GM21529 (cell line): Measurements from ENCODE around the gene TNFRSF19.
"Not testable (repeated sequence)": the region's sequence is repeated elsewhere in the genome, so short reads cannot be mapped to it uniquely, and the experiment has no call there.

Source experiments
- ATAC-seq: cut with Tn5 transposase; IDR thresholded peaks from one replicate; pipeline ENCODE4 v1.9.1; 2021; ENCODE audit not compliant: unreplicated experiment

The TNFRSF19 gene, protein sequence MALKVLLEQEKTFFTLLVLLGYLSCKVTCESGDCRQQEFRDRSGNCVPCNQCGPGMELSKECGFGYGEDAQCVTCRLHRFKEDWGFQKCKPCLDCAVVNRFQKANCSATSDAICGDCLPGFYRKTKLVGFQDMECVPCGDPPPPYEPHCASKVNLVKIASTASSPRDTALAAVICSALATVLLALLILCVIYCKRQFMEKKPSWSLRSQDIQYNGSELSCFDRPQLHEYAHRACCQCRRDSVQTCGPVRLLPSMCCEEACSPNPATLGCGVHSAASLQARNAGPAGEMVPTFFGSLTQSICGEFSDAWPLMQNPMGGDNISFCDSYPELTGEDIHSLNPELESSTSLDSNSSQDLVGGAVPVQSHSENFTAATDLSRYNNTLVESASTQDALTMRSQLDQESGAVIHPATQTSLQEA

DNA sequence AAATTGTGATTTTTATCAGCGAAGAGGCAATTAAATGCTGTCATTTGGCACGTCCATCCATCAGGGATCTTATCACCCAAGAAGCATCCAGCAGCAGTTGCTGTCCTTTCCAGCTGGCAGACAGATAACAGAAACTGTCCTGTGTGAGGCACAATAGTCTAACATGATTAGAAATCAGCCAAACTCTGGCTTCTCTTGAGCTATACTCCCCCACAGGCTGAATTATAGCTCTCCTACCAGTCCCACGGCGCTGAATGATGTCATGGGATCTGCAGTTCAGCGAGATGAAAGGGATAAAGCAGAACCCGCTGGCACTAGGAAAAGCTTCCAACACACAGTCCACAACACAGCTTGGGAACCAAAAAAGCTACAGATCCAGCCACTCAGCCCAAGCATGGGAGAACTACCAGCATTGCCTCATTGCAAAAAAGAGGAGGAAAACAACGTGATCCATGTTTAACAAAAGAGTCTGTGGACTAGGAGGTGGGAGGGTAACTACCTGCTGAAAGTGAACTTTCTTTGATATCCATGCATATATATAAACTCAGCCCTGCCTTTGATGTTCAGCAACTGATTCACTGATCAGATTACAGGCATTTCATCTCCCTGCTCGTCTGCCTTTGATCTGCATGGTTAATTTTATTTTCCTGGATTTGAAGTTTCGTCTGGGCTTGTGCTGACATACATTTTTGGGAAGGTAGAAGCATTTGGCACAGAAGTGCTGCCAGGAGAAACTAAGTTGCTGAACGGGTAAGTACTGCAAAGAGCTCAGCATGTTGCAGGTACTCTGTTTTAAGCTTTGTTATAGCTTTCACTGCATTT is at the start of gene TNFRSF19:
TSS of gene TNFRSF19 (plus strand) at position 314 of the 822 bp plus-strand sequence. CDS start 19,772 bp downstream, outside the sequence.
- ATAC-seq, result no peak

GRCh38 chr13:23529926-23530325 is 40.3 kb upstream of the TNFRSF19 start:
- ATAC-seq, result not testable (repeated sequence)

DNA sequence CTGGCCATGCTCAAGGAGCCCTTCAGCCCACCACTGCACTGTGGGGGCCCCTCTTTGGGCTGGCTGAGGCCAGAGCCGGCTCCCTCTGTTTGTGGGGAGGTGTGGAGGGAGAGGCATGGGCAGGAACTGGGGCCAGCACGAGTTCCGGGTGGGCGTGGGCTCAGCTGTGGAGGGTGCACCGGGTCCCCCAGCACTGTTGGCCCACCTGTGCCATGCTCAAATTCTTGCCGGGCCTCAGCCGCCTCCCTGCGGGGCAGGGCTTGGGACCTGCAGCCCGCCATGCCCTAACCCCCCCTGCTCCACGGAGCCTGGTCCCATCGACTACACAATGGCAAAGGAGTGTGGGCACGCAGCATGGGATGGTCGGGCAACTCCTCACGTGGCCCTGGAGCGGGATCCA is 38.8 kb upstream of the TNFRSF19 start:
- no peak for ATAC-seq

GRCh38 chr13:23534090-23534489 is 36.1 kb upstream of the TNFRSF19 start:
- ATAC-seq, result no peak

- no peak for ATAC-seq
Observed at GRCh38 chr13:23541221-23541824, 28.9 kb upstream of the TNFRSF19 start.

DNA sequence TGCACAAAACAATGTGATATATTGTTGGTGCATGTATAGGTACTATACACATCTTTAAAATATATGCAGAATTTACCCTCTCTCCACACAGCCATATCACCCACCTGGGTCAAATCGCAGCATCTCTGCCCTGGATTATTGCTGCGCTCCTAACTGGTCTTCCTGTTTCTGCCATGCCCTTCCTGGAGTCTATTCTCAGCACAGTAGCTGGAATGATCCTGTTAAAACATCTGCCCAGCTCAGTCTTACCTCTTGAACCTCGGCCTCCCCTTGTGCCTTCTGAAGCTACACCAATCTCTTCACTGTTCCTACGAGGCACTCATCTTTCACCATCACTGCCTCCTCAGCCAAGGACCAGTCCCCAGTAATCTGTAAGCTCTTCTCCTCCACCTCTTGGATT is 25.5 kb upstream of the TNFRSF19 start:
- ATAC-seq, result no peak

DNA sequence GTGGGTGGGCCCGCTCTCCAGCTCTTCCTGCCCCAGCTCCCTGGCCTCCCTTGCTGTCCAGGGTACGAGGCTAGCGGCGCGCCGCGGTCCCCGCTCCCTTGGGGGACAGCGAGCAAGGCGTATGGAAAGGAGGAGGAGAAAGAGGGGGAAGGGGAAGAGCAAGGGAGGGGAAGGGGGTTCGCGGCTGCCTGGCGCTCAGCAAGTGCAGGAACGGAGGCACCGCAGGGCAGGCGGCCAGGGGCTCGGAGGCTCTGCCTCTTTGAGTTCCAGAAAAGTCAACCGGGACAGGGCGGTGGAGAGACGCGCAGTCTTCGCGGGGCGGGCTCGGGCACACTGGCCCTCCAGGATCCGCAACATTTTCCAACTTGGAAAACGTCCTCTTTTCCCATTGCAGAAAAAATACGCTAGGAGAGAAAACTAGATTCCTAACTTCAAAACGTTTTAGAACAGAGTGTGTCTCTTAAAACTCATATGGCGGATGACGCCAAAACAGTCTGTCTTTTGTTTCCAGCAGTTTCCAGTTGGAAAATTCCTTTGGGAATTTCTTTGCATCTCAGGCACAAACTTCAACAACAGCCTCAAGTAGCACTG is 23.1 kb upstream of the TNFRSF19 start:
- ATAC-seq, result no peak

DNA sequence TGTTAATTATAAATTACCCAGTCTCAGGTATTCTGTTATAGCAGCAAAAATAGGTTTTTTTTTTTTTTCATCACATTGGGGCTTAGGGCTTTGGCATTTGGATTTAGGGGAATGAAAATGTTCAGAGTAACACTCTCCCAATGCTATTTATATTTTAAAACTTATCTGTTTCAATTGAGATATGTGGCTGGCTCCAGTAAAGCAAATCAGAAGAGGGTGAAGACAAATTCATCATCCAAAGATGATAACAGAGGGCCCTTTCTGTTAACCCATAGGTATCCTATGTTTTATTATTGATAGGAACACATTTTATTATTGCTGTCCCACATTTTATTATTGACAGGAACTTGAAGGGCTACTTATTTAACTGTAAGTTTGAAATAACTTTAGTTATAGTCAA is 20.5 kb upstream of the TNFRSF19 start:
- ATAC-seq, result no peak

GRCh38 chr13:23550163-23550562 is 20.0 kb upstream of the TNFRSF19 start:
- no peak for ATAC-seq

DNA sequence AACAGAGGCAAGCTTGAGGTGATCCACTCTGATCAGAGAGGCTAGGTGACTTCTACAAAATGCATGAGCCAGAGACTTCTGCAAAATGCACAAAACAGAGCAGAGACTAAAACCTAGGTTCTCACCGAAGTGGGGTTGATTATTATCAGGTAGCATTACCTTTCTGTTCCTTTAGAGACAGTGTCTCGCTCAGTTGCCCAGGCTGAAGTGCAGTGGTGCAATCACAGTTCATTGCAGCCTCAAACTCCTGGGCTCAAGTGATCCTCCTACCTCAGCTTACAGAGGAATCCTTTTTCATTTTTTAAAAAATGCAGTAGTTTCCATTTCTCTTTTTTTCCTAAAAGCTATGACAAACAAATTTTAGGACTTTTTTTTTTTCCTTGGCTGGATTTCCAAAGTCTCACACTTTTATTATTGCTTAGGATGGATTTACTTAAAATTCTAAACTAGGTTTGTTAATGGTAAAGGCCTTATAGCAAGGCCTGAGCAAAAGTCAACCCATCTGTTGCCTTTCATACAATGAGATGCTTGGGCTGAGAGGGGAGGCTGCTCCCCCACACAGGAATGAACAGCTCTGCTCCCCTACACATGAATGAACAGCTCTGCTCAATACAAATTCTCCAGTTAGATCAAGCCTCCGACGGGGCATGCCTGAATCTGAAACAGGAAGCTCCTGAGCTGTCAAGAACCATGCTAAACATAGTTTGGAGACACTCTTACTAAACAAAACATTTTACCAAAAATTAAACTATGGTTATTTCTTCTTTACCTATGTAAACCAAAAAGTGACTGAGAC is 18.8 kb upstream of the TNFRSF19 start:
- ATAC-seq, result no peak

- no peak for ATAC-seq
Observed at GRCh38 chr13:23552171-23552570, 18.0 kb upstream of the TNFRSF19 start.

GRCh38 chr13:23552661-23553060 is 17.6 kb upstream of the TNFRSF19 start:
- ATAC-seq, result no peak

DNA sequence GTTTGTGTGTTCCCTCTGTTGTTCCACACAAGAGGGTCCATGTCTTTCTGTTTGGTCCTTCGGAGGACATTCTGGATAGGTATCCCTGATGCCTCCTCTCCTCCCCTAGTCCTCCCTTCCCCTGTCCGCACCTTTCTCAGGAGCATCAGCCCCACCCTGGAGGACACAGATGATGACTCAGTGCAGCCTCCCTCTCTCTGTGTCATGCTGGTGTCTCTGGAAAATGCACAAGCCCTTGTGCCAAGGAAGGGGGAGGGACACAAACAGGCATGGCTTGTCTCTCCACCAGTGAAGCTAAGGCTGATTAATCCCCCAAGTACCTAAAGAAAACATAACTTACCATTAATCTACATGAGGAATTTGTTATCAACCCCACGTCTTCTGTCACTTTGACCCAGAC is 16.2 kb upstream of the TNFRSF19 start:
- ATAC-seq, result no peak

DNA sequence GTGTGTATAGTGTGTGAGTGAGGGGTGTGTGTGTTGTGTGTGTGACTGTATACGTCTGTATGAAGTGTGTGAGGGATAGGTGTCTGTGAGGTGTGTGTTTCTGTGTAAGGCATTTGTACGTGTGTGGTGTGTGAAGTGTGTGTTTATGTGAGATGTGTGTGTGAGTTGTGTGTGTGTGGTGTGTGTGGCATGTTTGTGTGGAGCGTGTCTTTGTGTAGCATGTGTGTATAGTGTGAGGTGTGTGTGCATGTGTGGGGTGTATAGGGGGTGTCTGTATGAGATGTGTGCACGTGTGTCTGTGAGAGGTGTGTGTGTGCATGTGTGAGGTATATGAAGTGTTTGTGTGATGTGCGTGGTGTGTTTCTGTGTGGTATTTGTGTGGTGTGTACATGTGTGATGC is 13.2 kb upstream of the TNFRSF19 start:
- no peak for ATAC-seq

DNA sequence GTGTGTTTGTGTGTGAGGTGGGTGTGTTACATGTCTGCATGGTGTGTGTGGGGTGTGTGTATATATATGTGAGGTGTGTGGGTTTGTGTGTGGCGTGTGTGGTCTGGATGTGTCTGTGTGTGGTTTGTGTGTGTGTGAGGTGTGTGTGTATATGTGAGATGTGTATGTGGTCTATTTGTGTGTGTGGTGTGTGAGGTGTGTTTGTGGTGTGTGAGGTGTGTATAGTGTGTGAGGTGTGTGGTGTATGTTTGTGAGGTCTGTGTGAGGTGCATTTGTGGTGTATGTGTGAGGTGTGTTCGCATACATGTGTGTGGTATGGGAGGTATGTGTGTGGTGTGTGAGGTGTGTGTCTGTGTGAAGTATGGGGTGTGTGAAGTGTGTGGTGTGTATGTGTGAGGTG is 12.5 kb upstream of the TNFRSF19 start:
- no peak for ATAC-seq

DNA sequence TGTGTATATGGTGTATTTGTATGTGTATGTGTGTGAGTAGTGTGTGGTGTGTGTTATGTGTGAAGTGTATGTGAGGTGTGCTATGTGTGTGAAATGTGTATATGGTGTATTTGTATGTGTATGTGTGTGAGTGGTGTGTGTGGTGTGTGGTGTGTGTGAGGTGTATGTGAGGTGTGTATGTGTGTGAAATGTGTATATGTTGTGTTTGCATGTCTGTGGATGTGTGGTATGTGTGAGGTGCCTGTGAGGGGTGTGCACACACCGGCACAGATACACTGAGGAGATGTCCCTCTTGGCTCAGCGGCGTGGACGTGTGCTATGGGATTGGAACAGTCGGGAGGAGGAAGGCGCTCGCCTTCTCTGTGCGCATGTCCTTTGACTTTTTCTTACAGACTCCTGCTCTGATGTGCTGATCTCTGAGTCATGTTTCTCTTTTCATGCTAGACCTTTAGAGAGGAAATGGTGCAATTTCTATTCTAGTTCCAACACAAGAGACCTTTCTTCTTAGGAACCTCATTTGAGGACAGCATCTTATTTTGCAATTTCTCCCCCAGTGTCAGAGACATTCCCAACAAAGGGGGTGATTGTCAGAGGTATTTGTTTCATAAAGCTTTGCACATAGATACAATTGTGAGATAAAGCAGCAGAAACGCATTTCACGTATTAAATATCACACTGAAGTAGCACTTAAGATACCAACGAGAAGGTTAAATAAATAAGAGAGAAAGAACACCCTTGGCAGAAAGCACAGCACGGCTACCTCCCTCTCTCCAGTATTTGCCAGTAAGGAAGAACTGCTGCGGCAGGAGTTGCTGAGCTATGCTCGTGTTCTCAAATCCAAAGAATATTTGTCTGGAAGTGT is 11.3 kb upstream of the TNFRSF19 start:
- ATAC-seq, result no peak

DNA sequence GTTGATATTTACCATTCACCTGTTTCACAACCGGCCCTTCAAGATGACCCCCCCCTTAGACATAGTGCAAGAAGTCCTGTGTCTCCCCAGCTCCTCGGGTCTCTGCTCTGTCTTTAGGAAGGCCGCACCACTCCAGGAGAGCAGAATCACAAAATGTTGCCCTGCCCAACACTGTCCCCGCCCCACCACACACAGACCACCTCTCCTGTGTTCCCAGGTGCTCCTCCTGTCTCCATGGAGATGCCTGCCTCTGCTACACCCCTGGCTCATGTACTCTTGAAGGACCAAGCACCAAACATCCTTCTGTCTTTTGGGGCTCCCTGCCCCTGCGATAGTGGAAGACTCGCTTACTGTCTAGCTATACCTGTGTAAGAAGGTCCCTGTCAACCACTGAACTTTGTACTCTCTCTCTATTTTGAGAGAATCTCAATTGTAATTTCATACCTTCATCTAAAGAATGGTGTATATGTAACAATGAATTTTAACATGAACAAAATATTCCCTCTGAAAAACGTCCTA is 9.6 kb upstream of the TNFRSF19 start:
- ATAC-seq, result peak; percentile 29

DNA sequence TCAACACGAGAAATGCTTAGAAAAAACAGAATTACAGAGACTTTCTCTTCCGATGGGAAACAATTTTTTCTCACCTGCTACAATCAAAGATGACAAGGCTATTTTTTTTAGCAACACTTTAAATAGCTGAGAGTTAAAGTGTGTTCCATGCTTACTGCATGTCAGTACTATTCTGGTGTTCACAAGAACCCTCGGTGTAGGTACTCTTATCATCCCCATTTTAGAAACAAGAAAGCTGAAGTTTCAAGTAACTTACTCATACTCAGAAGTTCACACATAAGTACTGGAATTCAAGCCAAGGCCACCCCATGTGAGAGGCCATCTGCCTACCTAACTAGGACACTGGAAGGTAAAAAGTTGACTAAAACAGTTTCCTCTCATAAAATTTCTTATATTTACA is 9.0 kb upstream of the TNFRSF19 start:
- peak; percentile 86 for ATAC-seq

- ATAC-seq, result no peak
Observed at GRCh38 chr13:23563085-23563845, 6.9 kb upstream of the TNFRSF19 start.
